GM12801 (cell line): ENCODE measurements around the gene BACE1-AS.

ENCODE experiments used
- CTCF ChIP-seq: IDR thresholded peaks from one replicate; pipeline ENCODE4 v1.5.1; 2011; ENCODE audit warnings: control low read depth; ENCODE audit not compliant: insufficient read length; ENCODE audit errors: extremely low read depth

BACE1-AS gene

GRCh38 chr11:117303101-117303500 lies 12.0 kb downstream of the BACE1-AS start:
- TF ChIP-seq CTCF: no peak

GRCh38 chr11:117303646-117304315 lies 12.6 kb downstream of the BACE1-AS start:
- TF ChIP-seq CTCF: no peak

- no peak for TF ChIP-seq CTCF
These were observed 14.0 kb downstream of the BACE1-AS start for GRCh38 chr11:117305145-117305544.

GRCh38 chr11:117309310-117309709 lies 18.2 kb downstream of the BACE1-AS start:
- TF ChIP-seq CTCF: no peak

- TF ChIP-seq CTCF: no peak
These were observed 21.9 kb downstream of the BACE1-AS start for GRCh38 chr11:117313091-117313490.

- TF ChIP-seq CTCF: no peak
These were observed 23.0 kb downstream of the BACE1-AS start for GRCh38 chr11:117313828-117314768.

GRCh38 chr11:117314840-117315239 lies 23.7 kb downstream of the BACE1-AS start:
- no peak for TF ChIP-seq CTCF
